GM12865 (cell line): ENCODE measurements around the gene SUSD4.

ENCODE experiments used
- DNase-seq: peaks from one replicate; pipeline ENCODE4 v3.0.0; 2010; ENCODE audit warnings: low read depth
- H3K4me3 ChIP-seq: 2 replicates; pipeline ENCODE4 v1.5.1; 2011; ENCODE audit warnings: mild to moderate bottlenecking, low read depth, low read length, control low read depth
- TF ChIP-seq, protein P1 (sequence below): IDR thresholded peaks from 2 replicates; pipeline ENCODE4 v1.5.1; 2011; ENCODE audit warnings: low read length, control low read depth, low read depth, inconsistent platforms; ENCODE audit not compliant: insufficient read depth; ENCODE audit errors: missing control alignments

SUSD4 gene

DNA sequence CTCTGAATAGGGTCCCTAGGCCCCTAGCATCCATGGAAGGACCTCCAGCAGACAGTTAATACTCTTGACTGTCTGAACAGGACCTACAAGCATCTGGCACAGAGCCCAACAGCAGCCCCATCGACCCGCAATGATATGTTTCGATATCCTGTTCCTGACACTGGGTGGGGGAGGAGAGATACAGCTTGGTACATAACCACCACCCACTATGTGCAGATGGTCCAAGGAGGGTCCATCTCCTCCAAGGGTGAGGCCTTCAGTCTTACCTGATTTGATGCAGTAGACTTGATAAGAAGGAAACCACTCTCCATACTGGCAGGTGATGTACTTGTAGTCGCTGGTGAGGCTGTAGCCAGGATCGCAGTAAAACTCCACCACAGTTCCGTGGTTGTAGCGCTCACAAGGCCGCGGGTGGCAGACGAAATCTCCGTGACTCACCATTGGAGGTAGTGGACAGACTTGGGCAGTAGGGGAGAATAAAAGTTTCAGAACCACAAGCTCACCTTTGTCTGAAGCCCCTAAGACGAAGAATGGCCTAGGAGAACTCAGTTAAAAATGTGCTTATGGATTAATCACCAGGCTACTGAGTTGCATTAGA, 134.9 kb downstream of the SUSD4 start:
- H3K4me3 ChIP-seq: no peak overlapping the region
- no peak for DNase-seq
- TF ChIP-seq, protein P1, sequence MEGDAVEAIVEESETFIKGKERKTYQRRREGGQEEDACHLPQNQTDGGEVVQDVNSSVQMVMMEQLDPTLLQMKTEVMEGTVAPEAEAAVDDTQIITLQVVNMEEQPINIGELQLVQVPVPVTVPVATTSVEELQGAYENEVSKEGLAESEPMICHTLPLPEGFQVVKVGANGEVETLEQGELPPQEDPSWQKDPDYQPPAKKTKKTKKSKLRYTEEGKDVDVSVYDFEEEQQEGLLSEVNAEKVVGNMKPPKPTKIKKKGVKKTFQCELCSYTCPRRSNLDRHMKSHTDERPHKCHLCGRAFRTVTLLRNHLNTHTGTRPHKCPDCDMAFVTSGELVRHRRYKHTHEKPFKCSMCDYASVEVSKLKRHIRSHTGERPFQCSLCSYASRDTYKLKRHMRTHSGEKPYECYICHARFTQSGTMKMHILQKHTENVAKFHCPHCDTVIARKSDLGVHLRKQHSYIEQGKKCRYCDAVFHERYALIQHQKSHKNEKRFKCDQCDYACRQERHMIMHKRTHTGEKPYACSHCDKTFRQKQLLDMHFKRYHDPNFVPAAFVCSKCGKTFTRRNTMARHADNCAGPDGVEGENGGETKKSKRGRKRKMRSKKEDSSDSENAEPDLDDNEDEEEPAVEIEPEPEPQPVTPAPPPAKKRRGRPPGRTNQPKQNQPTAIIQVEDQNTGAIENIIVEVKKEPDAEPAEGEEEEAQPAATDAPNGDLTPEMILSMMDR: no peak

DNA sequence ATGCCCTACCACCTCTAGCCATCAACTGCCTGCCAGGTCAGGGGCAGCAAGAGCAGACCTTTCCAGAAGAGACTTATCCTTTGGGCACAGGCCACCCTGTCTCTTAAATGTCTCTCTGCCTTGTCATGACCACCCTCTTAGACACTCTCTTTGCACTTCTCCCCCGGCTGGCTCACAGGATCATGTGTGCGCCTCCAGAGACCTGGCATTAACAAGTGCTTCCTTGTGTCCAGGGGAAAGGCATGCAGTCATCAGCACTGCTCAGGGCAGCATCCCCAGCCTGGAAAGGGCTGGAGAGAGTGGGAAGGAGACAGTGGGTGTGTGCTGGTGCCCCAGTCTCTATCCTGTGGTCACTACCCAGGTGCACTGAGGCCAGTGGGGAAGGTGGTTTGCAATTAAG, 135.8 kb downstream of the SUSD4 start:
- DNase-seq: no peak
- TF ChIP-seq, protein P1: no peak
- H3K4me3 ChIP-seq: no peak overlapping the region

- H3K4me3 ChIP-seq: no peak overlapping the region
- DNase-seq: no peak
- TF ChIP-seq, protein P1: no peak
Measured at GRCh38 chr1:223227486-223228196, 136.3 kb downstream of the SUSD4 start.

DNA sequence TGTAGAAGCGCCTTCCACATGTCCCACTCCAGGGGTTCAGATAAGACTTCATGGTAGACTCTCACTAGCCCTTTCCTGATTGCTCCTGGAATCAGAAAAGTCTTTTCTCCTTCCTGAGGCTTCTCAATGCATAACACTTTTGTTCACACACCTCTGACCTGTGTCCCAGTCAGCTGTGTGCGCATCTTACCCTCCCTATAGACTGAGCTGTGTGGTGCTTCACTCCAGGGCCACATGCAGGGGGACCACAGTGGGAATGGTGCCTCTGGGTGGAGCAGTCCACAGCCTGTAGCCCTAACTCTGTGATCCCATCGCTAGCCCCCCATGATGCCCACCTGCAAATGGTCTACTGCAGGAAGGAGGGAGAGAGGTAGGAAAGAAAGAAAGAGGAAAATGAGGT, 136.9 kb downstream of the SUSD4 start:
- no peak overlapping the region for H3K4me3 ChIP-seq
- DNase-seq: no peak
- TF ChIP-seq, protein P1: no peak

GRCh38 chr1:223226271-223226670, 137.7 kb downstream of the SUSD4 start:
- TF ChIP-seq, protein P1: no peak
- DNase-seq: no peak
- no peak overlapping the region for H3K4me3 ChIP-seq

GRCh38 chr1:223225481-223225880, 138.5 kb downstream of the SUSD4 start:
- TF ChIP-seq, protein P1: no peak
- H3K4me3 ChIP-seq: no peak overlapping the region

More at GRCh38 chr1:223225481-223225880, 138.5 kb downstream of the SUSD4 start:
- no peak for DNase-seq
